Sigmoid colon (tissue), 7 donors: Measurements from ENCODE around the gene FTO. TPM values are rescaled to one million over a fixed set of nuclear protein-coding genes. Genes with fewer than 3 reads are reported as not detected.

Source experiments
- DNase-seq: peaks from one replicate; pipeline ENCODE4 v3.0.0-alpha.2; 2019
- H3K27ac ChIP-seq, 4 donors: fragments of 200-600 bp; sonication (generic); one replicate each; pipeline ENCODE4 v1.5.1; 2016 to 2019; ENCODE audit warnings: mild to moderate bottlenecking in 1 of 4
- H3K27me3 ChIP-seq, 3 donors: fragments of 200-600 bp; sonication (generic); one replicate each; pipeline ENCODE4 v1.5.1; 2019; ENCODE audit warnings: mild to moderate bottlenecking in 1 of 3
- H3K36me3 ChIP-seq, 4 donors: fragments of 200-600 bp; sonication (generic); one replicate each; pipeline ENCODE4 v1.5.1; 2016 to 2019
- H3K4me1 ChIP-seq, 4 donors: fragments of 200-600 bp; sonication (generic); one replicate each; pipeline ENCODE4 v1.5.1; 2017 to 2019
- H3K4me3 ChIP-seq, 4 donors: fragments of 200-600 bp; sonication (generic); one replicate each; pipeline ENCODE4 v1.5.1; 2017 to 2019; ENCODE audit warnings: mild to moderate bottlenecking in 2 of 4, moderate library complexity in 1 of 4
- H3K9me3 ChIP-seq, 4 donors: fragments of 200-600 bp in 3 of 4; sonication (generic) in 3 of 4; one replicate each; pipeline versions ENCODE4 v1.5.1 to v1.6.1; 2013 to 2019
- CTCF ChIP-seq, 4 experiments: fragments of 450-650 bp in 3 of 4; fragments of 200-600 bp in 1 of 4; IDR thresholded peaks; one replicate each; pipeline ENCODE4 v1.5.1; 2016 to 2019; ENCODE audit warnings: antibody characterized with exemption in 4 of 4, mild to moderate bottlenecking in 3 of 4, moderate library complexity in 2 of 4
- EP300 ChIP-seq, 4 donors: sonication (generic); formaldehyde crosslinking; IDR thresholded peaks; one replicate each; pipeline ENCODE4 v1.6.1; 2017; ENCODE audit warnings: antibody characterized with exemption in 4 of 4
- POLR2A ChIP-seq, 2 donors: fragments of 450-650 bp; IDR thresholded peaks; one replicate each; pipeline ENCODE4 v1.6.1; 2016; ENCODE audit warnings: antibody characterized with exemption in 2 of 2, mild to moderate bottlenecking in 2 of 2, moderate library complexity in 2 of 2
- POLR2AphosphoS5 ChIP-seq, 4 donors: sonication (generic); formaldehyde crosslinking; IDR thresholded peaks; one replicate each; pipeline ENCODE4 v1.6.1; 2017; ENCODE audit warnings: antibody characterized with exemption in 4 of 4
- WGBS, 2 donors: extraction: QIAGEN DNeasy Blood & Tissue Kit; methylation state at CpG; one replicate each; pipeline ENCODE4 v1.1.7; 2013; 5-methylcytosine and 5-hydroxymethylcytosine counted together
- intact Hi-C: fragments of 100-400 bp; cut with DNase I; formaldehyde crosslinking; loops from one replicate; pipeline ENCODE4 v1.15.1; 2023
- polyA plus RNA-seq, 3 donors: library from polyadenylated mRNA; stranded (reverse); fragments of 200-250 nt; gene quantifications; one replicate each; pipeline ENCODE4 v1.2.3, GENCODE V29; 2013
- total RNA-seq, 4 donors: library from RNA; depleted of rRNA; stranded (reverse); fragments of >200 nt; gene quantifications; one replicate each; pipeline ENCODE4 v1.1.0, GENCODE V29; 2016
- donor health status: healthy with polysubstance abuse.
- donor health status: Bipolar disorder and iron deficiency.
- donor health status: healthy.

FTO gene
- total RNA-seq (10 to 100 TPM; 77.8 to 97.2 (median 86.0) TPM), polyA plus RNA-seq (10 to 100 TPM in 2 of 3 donors, 1 to 10 TPM in 1; 9.9 to 19.6 (median 11.4) TPM)

- Histone ChIP-seq H3K4me1 (peaks cover 0 to 28% (median 14%) of the 10 kb centered on the region in 4 donors), H3K27me3 (no peaks in the 10 kb centered on the region), H3K27ac (peak within 1 kb of the TSS; percentile 71 to 79 (median 73)), H3K36me3 (no peaks in the 10 kb centered on the region), H3K4me3 (peak within 1 kb of the TSS; percentile 49 to 81 (median 74)), H3K9me3 (no peaks in the 10 kb centered on the region)
- peak; percentile 51 to 83 (median 76) for TF ChIP-seq POLR2AphosphoS5 (IDR thresholded peaks at IDR 0.05)
- TF ChIP-seq CTCF (IDR thresholded peaks at IDR 0.05), result no peak
- no peak for TF ChIP-seq EP300 (IDR thresholded peaks at IDR 0.05)
- TF ChIP-seq POLR2A (IDR thresholded peaks at IDR 0.05), result no peak
- DNase-seq, result peak; percentile 99
- intact Hi-C loops, result loop anchor here (5.0 kb wide), 1 partner anchor 202 kb away; the partner anchor contains the start of gene AKTIP
- WGBS, 2 donors, result 0 to 1% methylated on average over 57 of the region's 57 CpGs
These were observed at the start of gene FTO, which contains the start of gene RPGRIP1L for GRCh38 chr16:53703590-53704444. Gene FTO, plus strand, starts transcription at chr16:53704156. Gene RPGRIP1L, minus strand, starts transcription at chr16:53703859. Its CDS starts 3,136 bp downstream, at chr16:53700723.

DNA sequence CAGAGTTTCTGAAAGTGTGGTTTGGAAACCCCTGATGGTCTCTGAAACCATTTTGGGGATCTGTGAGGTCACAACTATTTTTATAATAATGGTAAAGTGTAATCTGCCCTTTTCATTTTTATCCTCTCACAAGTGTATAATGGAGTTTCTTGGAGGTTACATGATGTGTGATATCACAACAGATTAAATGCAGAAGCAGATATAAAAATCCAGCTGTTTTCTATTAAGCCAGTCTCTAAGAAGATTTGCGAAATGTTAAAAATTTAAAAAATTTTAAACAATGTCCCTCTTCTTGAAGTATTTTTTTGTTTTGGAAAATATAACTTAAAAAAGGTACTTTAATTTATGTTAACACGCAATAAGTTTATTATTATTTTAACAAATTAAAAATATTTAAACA lies 49.0 kb upstream of the FTO start:
- H3K36me3 ChIP-seq, result peaks cover 0 to 24% (median 5%) of the 10 kb centered on the region in 4 donors
- H3K27ac ChIP-seq, result no peak overlapping the region
- TF ChIP-seq EP300 (IDR thresholded peaks at IDR 0.05) (no peak), POLR2AphosphoS5 (IDR thresholded peaks at IDR 0.05) (no peak), CTCF (IDR thresholded peaks at IDR 0.05) (no peak)

GRCh38 chr16:53662072-53662471 lies 41.9 kb upstream of the FTO start:
- Histone ChIP-seq H3K27ac (no peak overlapping the region), H3K27me3 (no peaks in the 10 kb centered on the region), H3K36me3 (no peaks in the 10 kb centered on the region), H3K4me3 (no peak overlapping the region), H3K4me1 (no peaks in the 10 kb centered on the region), H3K9me3 (no peaks in the 10 kb centered on the region)
- intact Hi-C loops, result no loop called here
- no peak for TF ChIP-seq POLR2AphosphoS5 (IDR thresholded peaks at IDR 0.05)
- no peak for TF ChIP-seq CTCF (IDR thresholded peaks at IDR 0.05)
- no peak for TF ChIP-seq POLR2A (IDR thresholded peaks at IDR 0.05)
- TF ChIP-seq EP300 (IDR thresholded peaks at IDR 0.05), result no peak
- WGBS, 2 donors, result 94 to 100% methylated on average over 1 of the region's 1 CpG
- DNase-seq, result no peak

More for the DNA sequence above, 49.0 kb upstream of the FTO start:
- intact Hi-C loops, result no loop called here
- 96 to 99% methylated on average over 2 of the region's 2 CpGs for WGBS, 2 donors
- H3K27me3 ChIP-seq, result no peaks in the 10 kb centered on the region
- H3K4me1 ChIP-seq, result no peaks in the 10 kb centered on the region
- DNase-seq, result no peak
- no peak overlapping the region for H3K4me3 ChIP-seq
- H3K9me3 ChIP-seq, result no peaks in the 10 kb centered on the region

- no peaks in the 10 kb centered on the region for H3K36me3 ChIP-seq
- intact Hi-C loops, result no loop called here
- WGBS, 2 donors, result 66 to 72% methylated on average over 7 of the region's 7 CpGs
- H3K27me3 ChIP-seq, result no peaks in the 10 kb centered on the region
- no peak overlapping the region for H3K27ac ChIP-seq
- H3K9me3 ChIP-seq, result no peaks in the 10 kb centered on the region
- DNase-seq, result no peak
- H3K4me3 ChIP-seq, result no peak overlapping the region
- no peak for TF ChIP-seq POLR2A (IDR thresholded peaks at IDR 0.05)
- TF ChIP-seq CTCF (IDR thresholded peaks at IDR 0.05), result no peak
- no peak for TF ChIP-seq POLR2AphosphoS5 (IDR thresholded peaks at IDR 0.05)
- TF ChIP-seq EP300 (IDR thresholded peaks at IDR 0.05), result no peak
- H3K4me1 ChIP-seq, result no peaks in the 10 kb centered on the region
These were observed 39.1 kb upstream of the FTO start for GRCh38 chr16:53664724-53665345.
